Astrocyte (in vitro differentiated cells and primary cell): Measurements from ENCODE around the gene C9orf153. TPM values are rescaled to one million over a fixed set of nuclear protein-coding genes. Genes with fewer than 3 reads are reported as not detected.

ENCODE experiments used
- DNase-seq: peaks from one replicate; pipeline ENCODE4 v3.0.0-alpha.2; 2010; ENCODE audit warnings: low read depth
- FAIRE-seq: peaks from 2 replicates; lab custom pipeline; 2011; peaks lifted over from hg19 to GRCh38; lab: Jason Lieb, UNC
- H2AFZ ChIP-seq: 2 replicates; pipeline ENCODE4 v1.6.0; 2012; ENCODE audit warnings: low read depth, low read length, inconsistent platforms
- H3K27ac ChIP-seq: 2 replicates; pipeline ENCODE4 v1.5.1; 2011; ENCODE audit warnings: low read depth, low read length, inconsistent platforms
- H3K27me3 ChIP-seq: 2 replicates; pipeline ENCODE4 v1.6.0; 2011; ENCODE audit warnings: low read length, inconsistent platforms; ENCODE audit not compliant: insufficient read depth
- H3K36me3 ChIP-seq: 2 replicates; pipeline ENCODE4 v1.5.1; 2011; ENCODE audit warnings: low read length, inconsistent platforms; ENCODE audit not compliant: insufficient read depth
- H3K4me1 ChIP-seq: 2 replicates; pipeline ENCODE4 v1.5.1; 2011; ENCODE audit warnings: low read length, inconsistent platforms; ENCODE audit not compliant: insufficient read depth
- H3K4me2 ChIP-seq: 2 replicates; pipeline ENCODE4 v1.6.0; 2012; ENCODE audit warnings: low read length, inconsistent platforms
- H3K4me3 ChIP-seq: 2 replicates; pipeline ENCODE4 v1.5.1; 2011; ENCODE audit warnings: low read depth, mild to moderate bottlenecking, low read length, inconsistent platforms; ENCODE audit not compliant: insufficient read depth
- H3K79me2 ChIP-seq: 2 replicates; pipeline ENCODE4 v1.6.0; 2012; ENCODE audit warnings: mild to moderate bottlenecking, low read length, inconsistent platforms; ENCODE audit not compliant: insufficient read depth
- H3K9ac ChIP-seq: 2 replicates; pipeline ENCODE4 v1.6.0; 2012; ENCODE audit warnings: mild to moderate bottlenecking, low read length, inconsistent platforms
- H3K9me3 ChIP-seq: 2 replicates; pipeline ENCODE4 v1.5.1; 2012; ENCODE audit warnings: low read depth, mild to moderate bottlenecking, low read length, inconsistent platforms; ENCODE audit not compliant: insufficient read depth
- H4K20me1 ChIP-seq: 2 replicates; pipeline ENCODE4 v1.6.0; 2012; ENCODE audit warnings: low read length, inconsistent platforms; ENCODE audit not compliant: insufficient read depth
- H3K27ac Mint-ChIP-seq: one replicate; pipeline ENCODE4 v1.8.0; 2021; ENCODE audit warnings: mild to moderate bottlenecking, mixed read lengths; ENCODE audit not compliant: unreplicated experiment
- H3K27me3 Mint-ChIP-seq: one replicate; pipeline ENCODE4 v1.8.0; 2021; ENCODE audit warnings: low read depth, mixed read lengths; ENCODE audit not compliant: unreplicated experiment
- H3K36me3 Mint-ChIP-seq: one replicate; pipeline ENCODE4 v1.8.0; 2021; ENCODE audit warnings: low read depth, mixed read lengths; ENCODE audit not compliant: unreplicated experiment
- H3K4me1 Mint-ChIP-seq: one replicate; pipeline ENCODE4 v1.8.0; 2021; ENCODE audit warnings: low read depth, mixed read lengths; ENCODE audit not compliant: unreplicated experiment
- H3K4me3 Mint-ChIP-seq: one replicate; pipeline ENCODE4 v1.8.0; 2021; ENCODE audit warnings: mild to moderate bottlenecking, moderate library complexity, mixed read lengths; ENCODE audit not compliant: unreplicated experiment
- H3K9me3 Mint-ChIP-seq: one replicate; pipeline ENCODE4 v1.8.0; 2021; ENCODE audit warnings: mild to moderate bottlenecking, mixed read lengths; ENCODE audit not compliant: unreplicated experiment
- EZH2 ChIP-seq: IDR thresholded peaks from 2 replicates; pipeline ENCODE4 v1.6.1; 2012; ENCODE audit warnings: mild to moderate bottlenecking, low read length, inconsistent platforms; ENCODE audit not compliant: insufficient read depth
- total RNA-seq: library from RNA; stranded (reverse); gene quantifications from 2 replicates; pipeline ENCODE4 v1.2.1, GENCODE V29; 2021
- TF ChIP-seq, protein P1 (sequence below): IDR thresholded peaks from 2 replicates; pipeline ENCODE4 v1.5.1; 2011; ENCODE audit warnings: low read depth, mild to moderate bottlenecking, inconsistent platforms, low read length, moderate library complexity; ENCODE audit not compliant: insufficient read depth

Gene C9orf153
- total RNA-seq, 1 donor from 2014 or later = not detected

DNA sequence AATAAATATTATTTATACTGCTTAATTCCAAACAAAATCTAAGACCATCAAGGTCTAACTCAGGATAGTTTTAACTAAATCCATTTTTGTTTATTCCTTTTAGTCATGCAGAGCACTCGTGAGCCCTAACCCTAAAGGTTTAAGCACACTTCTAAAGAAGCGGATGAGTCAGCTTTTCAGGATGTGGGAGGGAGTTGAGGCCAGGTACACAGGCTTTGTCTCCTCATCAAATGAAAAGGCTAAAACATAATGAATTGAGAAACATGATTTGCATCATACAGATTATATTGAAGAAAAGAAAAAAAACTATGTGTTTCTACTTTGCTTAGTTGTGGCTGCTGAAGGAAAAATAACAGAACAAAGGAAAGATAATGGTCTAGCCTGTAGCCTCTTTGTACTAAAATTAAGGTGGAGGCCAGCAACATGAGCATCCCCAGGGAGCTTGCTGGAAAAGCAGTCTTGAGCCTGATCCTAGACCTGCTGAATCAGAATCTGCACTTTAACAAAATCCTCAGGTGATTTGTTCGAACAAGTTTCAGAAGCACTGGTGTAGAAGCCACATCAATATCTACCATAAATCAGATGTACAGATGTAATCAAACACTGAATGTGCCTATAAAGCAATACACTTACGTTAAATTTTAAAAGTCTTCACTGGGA is 44.0 kb upstream of the C9orf153 start:
- Histone ChIP-seq H3K27ac (no peak overlapping the region), H3K9ac (no peak overlapping the region), H3K36me3 (peaks cover 57% of the 10 kb centered on the region), H2AFZ (no peak overlapping the region), H4K20me1 (no peaks in the 10 kb centered on the region), H3K27me3 (no peaks in the 10 kb centered on the region), H3K79me2 (no peaks in the 10 kb centered on the region), H3K4me3 (no peak overlapping the region), H3K9me3 (no peaks in the 10 kb centered on the region), H3K4me1 (no peaks in the 10 kb centered on the region), H3K4me2 (no peak overlapping the region)
- peaks cover 24% of the 10 kb centered on the region for H3K36me3 Mint-ChIP-seq
- H3K27me3 Mint-ChIP-seq = no peaks in the 10 kb centered on the region
- H3K9me3 Mint-ChIP-seq = no peaks in the 10 kb centered on the region
- TF ChIP-seq, protein P1, sequence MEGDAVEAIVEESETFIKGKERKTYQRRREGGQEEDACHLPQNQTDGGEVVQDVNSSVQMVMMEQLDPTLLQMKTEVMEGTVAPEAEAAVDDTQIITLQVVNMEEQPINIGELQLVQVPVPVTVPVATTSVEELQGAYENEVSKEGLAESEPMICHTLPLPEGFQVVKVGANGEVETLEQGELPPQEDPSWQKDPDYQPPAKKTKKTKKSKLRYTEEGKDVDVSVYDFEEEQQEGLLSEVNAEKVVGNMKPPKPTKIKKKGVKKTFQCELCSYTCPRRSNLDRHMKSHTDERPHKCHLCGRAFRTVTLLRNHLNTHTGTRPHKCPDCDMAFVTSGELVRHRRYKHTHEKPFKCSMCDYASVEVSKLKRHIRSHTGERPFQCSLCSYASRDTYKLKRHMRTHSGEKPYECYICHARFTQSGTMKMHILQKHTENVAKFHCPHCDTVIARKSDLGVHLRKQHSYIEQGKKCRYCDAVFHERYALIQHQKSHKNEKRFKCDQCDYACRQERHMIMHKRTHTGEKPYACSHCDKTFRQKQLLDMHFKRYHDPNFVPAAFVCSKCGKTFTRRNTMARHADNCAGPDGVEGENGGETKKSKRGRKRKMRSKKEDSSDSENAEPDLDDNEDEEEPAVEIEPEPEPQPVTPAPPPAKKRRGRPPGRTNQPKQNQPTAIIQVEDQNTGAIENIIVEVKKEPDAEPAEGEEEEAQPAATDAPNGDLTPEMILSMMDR = no peak
- no peak for TF ChIP-seq EZH2
- peaks cover 9% of the 10 kb centered on the region for H3K4me1 Mint-ChIP-seq
- DNase-seq (peak; percentile 8), FAIRE-seq (no peak)
- peak overlapping the region; percentile 50 for H3K27ac Mint-ChIP-seq
- H3K4me3 Mint-ChIP-seq = no peak overlapping the region

DNA sequence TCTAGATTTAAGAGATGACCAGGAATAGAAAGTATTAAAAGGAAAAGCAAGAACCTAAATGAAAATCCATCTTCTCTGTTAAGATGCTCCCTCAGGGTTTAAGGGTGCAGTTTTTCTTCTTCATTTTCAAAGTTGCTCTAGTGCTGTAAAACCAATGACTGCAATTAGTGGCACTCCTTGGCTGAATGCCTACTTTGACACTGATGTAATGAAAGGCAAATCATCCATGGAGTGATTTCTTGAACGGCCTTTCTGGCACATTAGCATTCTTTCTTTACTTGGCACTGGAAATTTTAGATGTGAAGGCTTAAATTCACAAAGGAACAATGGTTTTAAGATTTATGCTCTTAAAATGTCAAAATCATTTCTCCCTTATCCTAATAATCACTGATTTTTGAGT is 42.2 kb upstream of the C9orf153 start:
- Histone ChIP-seq H3K9ac (no peak overlapping the region), H3K27ac (no peak overlapping the region), H3K79me2 (no peaks in the 10 kb centered on the region), H4K20me1 (no peaks in the 10 kb centered on the region), H3K9me3 (no peaks in the 10 kb centered on the region), H2AFZ (no peak overlapping the region), H3K4me3 (no peak overlapping the region), H3K4me2 (no peak overlapping the region), H3K36me3 (peaks cover 52% of the 10 kb centered on the region), H3K27me3 (no peaks in the 10 kb centered on the region), H3K4me1 (no peaks in the 10 kb centered on the region)
- no peak for DNase-seq
- Mint-ChIP-seq H3K9me3 (no peaks in the 10 kb centered on the region), H3K36me3 (peaks cover 26% of the 10 kb centered on the region), H3K27ac (no peak overlapping the region), H3K4me1 (peaks cover 9% of the 10 kb centered on the region), H3K4me3 (no peak overlapping the region), H3K27me3 (no peaks in the 10 kb centered on the region)
- TF ChIP-seq, protein P1 = no peak
- no peak for TF ChIP-seq EZH2
- FAIRE-seq = no peak

DNA sequence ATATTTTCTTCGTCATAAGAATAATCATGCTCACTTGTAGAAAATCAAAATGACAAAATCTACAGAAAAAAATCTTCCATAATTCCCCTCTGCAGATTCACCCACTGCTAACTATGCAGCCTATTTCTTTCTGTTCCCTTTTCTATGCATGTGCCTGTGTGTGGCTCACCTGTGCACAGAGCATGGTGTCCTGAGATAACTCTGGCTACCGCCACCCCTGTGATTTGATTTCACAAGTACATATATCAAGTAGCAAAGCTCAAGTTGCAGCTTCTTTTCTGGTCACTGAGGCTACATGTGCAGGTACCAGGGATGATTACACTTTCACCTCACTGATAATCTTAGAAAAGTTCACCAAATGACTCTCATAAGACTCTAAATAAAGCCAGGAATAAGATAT is 41.2 kb upstream of the C9orf153 start:
- TF ChIP-seq, protein P1 = no peak
- TF ChIP-seq EZH2 = no peak
- Histone ChIP-seq H3K27ac (no peak overlapping the region), H3K79me2 (no peaks in the 10 kb centered on the region), H3K4me1 (no peaks in the 10 kb centered on the region), H3K9me3 (no peaks in the 10 kb centered on the region), H3K27me3 (no peaks in the 10 kb centered on the region), H3K4me2 (no peak overlapping the region), H3K9ac (no peak overlapping the region), H3K36me3 (peaks cover 53% of the 10 kb centered on the region), H3K4me3 (no peak overlapping the region), H2AFZ (no peak overlapping the region), H4K20me1 (no peaks in the 10 kb centered on the region)
- no peak for DNase-seq
- H3K4me1 Mint-ChIP-seq = peaks cover 9% of the 10 kb centered on the region
- FAIRE-seq = no peak
- no peak overlapping the region for H3K27ac Mint-ChIP-seq
- no peaks in the 10 kb centered on the region for H3K9me3 Mint-ChIP-seq
- H3K36me3 Mint-ChIP-seq = peaks cover 24% of the 10 kb centered on the region
- no peaks in the 10 kb centered on the region for H3K27me3 Mint-ChIP-seq
- no peak overlapping the region for H3K4me3 Mint-ChIP-seq
